K562 (cell line): Measurements from ENCODE around the gene C16orf78. TPM values are rescaled to one million over a fixed set of nuclear protein-coding genes. Genes with fewer than 3 reads are reported as not detected.

Experiments used
- ATAC-seq: fragments of 200-7000 bp; cut with Tn5 transposase; 3 replicates; pipeline ENCODE4 v1.9.1; 2020; ENCODE audit warnings: moderate library complexity
- BruUV-seq: library from RNA; stranded (reverse); fragments of 400-500 nt; replicated peaks from 2 replicates; lab custom pipeline; 2021; lab: Mats Ljungman, UMichigan
- CTCF ChIA-PET: fragments of 300-600 bp; formaldehyde crosslinking; extraction: SDS; loops from one replicate; lab custom pipeline; 2021; ENCODE audit warnings: low intra/inter-chr PET ratio; lab: Yijun Ruan, JAX
- POLR2A ChIA-PET: fragments of 300-600, 350-650 bp; sonication (Branson Sonifier 250); formaldehyde crosslinking; extraction: SDS; loops from one replicate; lab custom pipeline; 2021; ENCODE audit warnings: antibody characterized with exemption, inconsistent platforms; lab: Yijun Ruan, JAX
- DNase-seq, 4 experiments: peaks; one replicate each; pipeline versions ENCODE4 v3.0.0 to v3.0.0-alpha.2; 2011 to 2018; ENCODE audit warnings: low spot score in 3 of 4, mixed read lengths in 3 of 4; ENCODE audit errors: extremely low read depth in 1 of 4
- FAIRE-seq: peaks from 2 replicates; lab custom pipeline; 2011; peaks lifted over from hg19 to GRCh38; lab: Jason Lieb, UNC
- H2AFZ ChIP-seq: 2 replicates; pipeline ENCODE4 v1.6.0; 2011; ENCODE audit warnings: low read depth, low read length, control low read depth, inconsistent platforms
- H3K27ac ChIP-seq: fragments of 200-600 bp; 3 replicates; pipeline ENCODE4 v1.8.0; 2011; ENCODE audit warnings: low read depth, mild to moderate bottlenecking, control low read depth, inconsistent platforms, low read length, moderate library complexity, mixed read lengths; ENCODE audit errors: extremely low read depth
- H3K27me3 ChIP-seq, 2 experiments: fragments of 300-600 bp in 1 of 2; 2 replicates in 1 of 2; 3 replicates in 1 of 2; pipeline versions ENCODE4 v1.6.0 to v1.8.0; 2011; ENCODE audit warnings: inconsistent platforms in 2 of 2, low read length in 2 of 2, mild to moderate bottlenecking in 1 of 2, mixed read lengths in 1 of 2, moderate library complexity in 1 of 2; ENCODE audit not compliant: control insufficient read depth in 2 of 2, insufficient read depth in 2 of 2
- H3K36me3 ChIP-seq: fragments of 300-600 bp; 3 replicates; pipeline ENCODE4 v1.8.0; 2011; ENCODE audit warnings: mild to moderate bottlenecking, low read length, inconsistent platforms; ENCODE audit not compliant: control insufficient read depth, insufficient read depth
- H3K4me1 ChIP-seq, 2 experiments: fragments of 200-600 bp in 1 of 2; replicated peaks in 1 of 2; 2 replicates in 1 of 2; 3 replicates in 1 of 2; pipeline versions ENCODE4 v1.5.1 to v1.8.0; 2011; ENCODE audit warnings: inconsistent platforms in 2 of 2, low read length in 2 of 2, mild to moderate bottlenecking in 1 of 2, mixed read lengths in 1 of 2, moderate library complexity in 1 of 2; ENCODE audit not compliant: control insufficient read depth in 2 of 2, insufficient read depth in 2 of 2
- H3K4me2 ChIP-seq: 2 replicates; pipeline ENCODE4 v1.6.1; 2011; ENCODE audit warnings: low read length, control low read depth, inconsistent platforms, mixed read lengths; ENCODE audit not compliant: insufficient read depth
- H3K4me3 ChIP-seq: fragments of 200-600 bp; sonication (generic), shearing (Covaris generic); 2 replicates; pipeline ENCODE4 v1.5.1; 2016; ENCODE audit warnings: control low read depth, inconsistent platforms
- H3K79me2 ChIP-seq: fragments of 200-600 bp; 3 replicates; pipeline ENCODE4 v1.8.0; 2011; ENCODE audit warnings: low read length, inconsistent platforms; ENCODE audit not compliant: control insufficient read depth, insufficient read depth
- H3K9ac ChIP-seq, 2 experiments: 2 replicates each; pipeline versions ENCODE4 v1.6.0 to v1.6.1; 2011; ENCODE audit warnings: low read depth in 2 of 2, low read length in 2 of 2, control low read depth in 1 of 2, inconsistent platforms in 1 of 2, mild to moderate bottlenecking in 1 of 2, mixed read lengths in 1 of 2; ENCODE audit not compliant: insufficient read depth in 1 of 2
- H3K9me1 ChIP-seq: one replicate; pipeline ENCODE4 v1.6.0; 2011; ENCODE audit warnings: inconsistent platforms, mild to moderate bottlenecking, low read length, moderate library complexity; ENCODE audit not compliant: control insufficient read depth, insufficient read depth
- H3K9me3 ChIP-seq: replicated peaks from 2 replicates; pipeline ENCODE4 v1.5.1; 2011; ENCODE audit warnings: low read depth, low read length, inconsistent platforms; ENCODE audit not compliant: control insufficient read depth, insufficient read depth
- H4K20me1 ChIP-seq: replicated peaks from 2 replicates; pipeline ENCODE4 v1.6.1; 2011; ENCODE audit warnings: low read length, inconsistent platforms, mixed read lengths; ENCODE audit not compliant: control insufficient read depth, insufficient read depth
- MEIS2 ChIP-seq: fragments of 450-650 bp; IDR thresholded peaks from 2 replicates; pipeline ENCODE4 v1.6.1; 2014; ENCODE audit warnings: mild to moderate bottlenecking; ENCODE audit not compliant: partially characterized antibody
- POLR2B ChIP-seq: fragments of 450-650 bp; IDR thresholded peaks from 2 replicates; pipeline ENCODE4 v1.6.1; 2018; ENCODE audit warnings: low read depth; ENCODE audit not compliant: partially characterized antibody
- TEAD1 ChIP-seq, 2 experiments: fragments of 450-650 bp in 1 of 2; sonication (generic) in 1 of 2; formaldehyde crosslinking; IDR thresholded peaks; 2 replicates each; pipeline versions ENCODE4 v1.4.0 to v1.8.0; 2020 to 2022; ENCODE audit warnings: mild to moderate bottlenecking in 2 of 2, missing genetic modification reagents in 1 of 2
- ZNF644 ChIP-seq: fragments of 200-800 bp; sonication (Bioruptor generic); IDR thresholded peaks from 2 replicates; pipeline ENCODE4 v1.6.1; 2016; ENCODE audit warnings: low read depth, missing genetic modification characterization, missing compliant biosample characterization
- ZNF696 ChIP-seq: fragments of 250-450 bp; sonication (Bioruptor Pico); conservative IDR thresholded peaks from 2 replicates; pipeline ENCODE4 v1.4.0; 2020; ENCODE audit warnings: mild to moderate bottlenecking, moderate library complexity
- WGBS: fragments of 100-300 bp; shearing (Covaris generic); methylation state at CpG from one replicate; pipeline ENCODE4 v1.1.6; 2016; ENCODE audit warnings: low coverage, mixed read lengths; ENCODE audit not compliant: insufficient coverage; ENCODE audit errors: missing lambda C conversion rate; 5-methylcytosine and 5-hydroxymethylcytosine counted together
- in situ Hi-C: fragments of 300-500 bp; cut with MboI; formaldehyde crosslinking; loops from 4 replicates; pipeline ENCODE4 v1.15.0; 2018; ENCODE audit warnings: inconsistent platforms, mixed read lengths
- intact Hi-C: fragments of 100-400 bp; cut with micrococcal nuclease; formaldehyde crosslinking; loops from 2 replicates; pipeline ENCODE4 v1.14.2; 2022
- polyA plus RNA-seq, 8 experiments: library from polyadenylated mRNA; depleted of rRNA in 4 of 8; stranded (reverse) in 5 of 8; unstranded in 3 of 8; fragments of >200 nt; fragmentation: Nextera tagmentation in 2 of 8; fragmentation: Illumina TruSeq in 1 of 8; extraction: Ambion mirVana in 2 of 8; extraction: Trizol in 1 of 8; gene quantifications; 2 replicates each; pipeline versions ENCODE4 v1.2.1 to v1.2.3, GENCODE V29; 2011 to 2014; ENCODE audit warnings: inconsistent platforms in 1 of 8, missing spikeins in 1 of 8
- total RNA-seq, 7 experiments: library from RNA; depleted of rRNA in 6 of 7; stranded (reverse); fragments of >200 nt in 6 of 7; fragmentation: Illumina TruSeq in 2 of 7; extraction: Trizol in 2 of 7; gene quantifications; 2 replicates each; pipeline versions ENCODE4 v1.2.1 to v1.2.3, GENCODE V29; 2011 to 2021; ENCODE audit warnings: low replicate concordance in 1 of 7
- TF ChIP-seq, protein P1 (sequence below), 2 experiments: IDR thresholded peaks in 1 of 2; conservative IDR thresholded peaks in 1 of 2; 2 replicates each; pipeline ENCODE4 v1.6.1; 2016; ENCODE audit warnings: low read depth in 2 of 2, mild to moderate bottlenecking in 1 of 2, missing compliant biosample characterization in 1 of 2, missing genetic modification characterization in 1 of 2, moderate library complexity in 1 of 2
- TF ChIP-seq, protein P2 (sequence below), 2 experiments: fragments of 450-650 bp; IDR thresholded peaks; 2 replicates each; pipeline ENCODE4 v1.6.1; 2016

The C16orf78 gene
- total and polyA plus RNA-seq, 9 of the 15 experiments (the other 6 are each of a cell fraction or from before 2014, with no cell fraction given) = not detected

DNA sequence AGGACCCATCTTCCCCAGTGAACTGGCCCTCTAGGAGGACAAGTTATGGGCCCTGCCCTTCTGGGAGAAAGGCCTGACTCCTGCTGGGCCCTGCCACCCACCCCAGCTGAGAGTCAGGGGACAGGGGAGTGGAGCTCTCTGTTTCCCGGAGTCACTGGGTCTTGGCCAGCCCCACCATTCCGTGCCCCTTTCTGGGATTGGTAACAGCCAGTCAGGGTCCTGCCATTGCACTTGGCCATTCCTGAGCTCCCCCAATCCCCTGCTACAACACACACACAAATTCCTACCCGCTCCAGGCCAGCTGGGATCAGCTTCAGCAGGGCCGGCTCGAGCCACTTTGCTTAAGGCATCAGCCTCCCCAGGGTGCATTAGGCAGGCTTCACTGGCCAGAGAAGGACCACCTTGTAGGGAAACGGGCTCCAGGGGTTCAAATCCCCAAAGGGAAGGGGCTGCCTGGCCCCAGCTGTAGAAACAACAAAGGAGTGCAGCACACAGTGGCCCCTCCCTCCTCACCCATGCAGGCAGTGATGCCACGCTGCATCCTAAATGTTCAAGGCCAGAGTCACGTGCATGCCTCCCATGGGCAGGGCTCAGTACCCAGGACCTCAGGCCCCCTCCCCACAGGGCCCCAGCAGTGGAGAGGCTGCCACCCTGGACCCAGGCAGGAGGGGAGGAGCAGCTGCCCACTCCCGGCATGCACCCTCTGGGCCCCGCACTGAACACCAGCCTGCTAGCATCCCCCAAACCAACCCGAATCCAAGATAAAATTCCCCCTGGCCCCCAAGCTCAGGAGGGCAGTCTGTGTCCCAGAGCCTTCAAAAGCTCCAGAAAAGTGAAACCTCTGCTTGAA, 37.7 kb downstream of the C16orf78 start (continued):
- TF ChIP-seq, protein P1, sequence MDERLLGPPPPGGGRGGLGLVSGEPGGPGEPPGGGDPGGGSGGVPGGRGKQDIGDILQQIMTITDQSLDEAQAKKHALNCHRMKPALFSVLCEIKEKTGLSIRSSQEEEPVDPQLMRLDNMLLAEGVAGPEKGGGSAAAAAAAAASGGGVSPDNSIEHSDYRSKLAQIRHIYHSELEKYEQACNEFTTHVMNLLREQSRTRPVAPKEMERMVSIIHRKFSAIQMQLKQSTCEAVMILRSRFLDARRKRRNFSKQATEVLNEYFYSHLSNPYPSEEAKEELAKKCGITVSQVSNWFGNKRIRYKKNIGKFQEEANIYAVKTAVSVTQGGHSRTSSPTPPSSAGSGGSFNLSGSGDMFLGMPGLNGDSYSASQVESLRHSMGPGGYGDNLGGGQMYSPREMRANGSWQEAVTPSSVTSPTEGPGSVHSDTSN (CRISPR knock-in tag; IDR thresholded peaks at IDR 0.05; ENCODE audit: low read depth) = no peak
- TF ChIP-seq, protein P1 (tag; conservative IDR thresholded peaks at IDR 0.05; ENCODE audit: low read depth) = no peak

DNA sequence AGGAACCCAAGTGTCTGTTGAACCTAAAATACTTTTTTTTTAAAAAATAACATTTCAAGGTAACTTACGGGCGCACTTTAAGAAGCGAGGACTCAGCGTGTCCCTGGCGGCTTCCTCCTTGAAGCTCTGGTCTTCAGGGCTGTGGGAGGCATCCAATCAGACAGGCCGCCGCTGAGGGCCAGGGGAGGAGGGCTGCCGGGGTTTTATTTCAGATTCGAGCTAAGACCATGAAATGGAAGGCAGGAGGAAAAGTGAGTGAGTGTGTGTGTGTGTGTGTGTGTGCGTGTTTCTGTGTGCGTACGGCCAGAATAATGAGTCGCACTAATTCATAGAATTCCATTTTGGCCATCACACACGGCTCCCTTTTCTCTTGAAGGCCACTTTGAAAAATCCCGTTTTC, 41.1 kb downstream of the C16orf78 start:
- Histone ChIP-seq H3K27me3 (peaks cover 0 to 22% of the 10 kb centered on the region in 2 experiments; a peak in 2 of 5 replicates), H3K4me2 (no peak overlapping the region), H3K27ac (no peak overlapping the region), H3K9ac (no peak overlapping the region), H3K9me1 (no peaks in the 10 kb centered on the region), H3K4me3 (no peak overlapping the region), H3K36me3 (no peaks in the 10 kb centered on the region), H4K20me1 (no peaks in the 10 kb centered on the region), H2AFZ (no peak overlapping the region), H3K4me1 (no peaks in the 10 kb centered on the region), H3K79me2 (no peaks in the 10 kb centered on the region), H3K9me3 (no peaks in the 10 kb centered on the region)
- BruUV-seq = no TSS peak
- ATAC-seq (no peak), FAIRE-seq (no peak), DNase-seq (no peak)
- intact Hi-C loops (no loop called here), in situ Hi-C loops (no loop called here)
- CTCF ChIA-PET = no interaction called here
- TF ChIP-seq, protein P2, sequence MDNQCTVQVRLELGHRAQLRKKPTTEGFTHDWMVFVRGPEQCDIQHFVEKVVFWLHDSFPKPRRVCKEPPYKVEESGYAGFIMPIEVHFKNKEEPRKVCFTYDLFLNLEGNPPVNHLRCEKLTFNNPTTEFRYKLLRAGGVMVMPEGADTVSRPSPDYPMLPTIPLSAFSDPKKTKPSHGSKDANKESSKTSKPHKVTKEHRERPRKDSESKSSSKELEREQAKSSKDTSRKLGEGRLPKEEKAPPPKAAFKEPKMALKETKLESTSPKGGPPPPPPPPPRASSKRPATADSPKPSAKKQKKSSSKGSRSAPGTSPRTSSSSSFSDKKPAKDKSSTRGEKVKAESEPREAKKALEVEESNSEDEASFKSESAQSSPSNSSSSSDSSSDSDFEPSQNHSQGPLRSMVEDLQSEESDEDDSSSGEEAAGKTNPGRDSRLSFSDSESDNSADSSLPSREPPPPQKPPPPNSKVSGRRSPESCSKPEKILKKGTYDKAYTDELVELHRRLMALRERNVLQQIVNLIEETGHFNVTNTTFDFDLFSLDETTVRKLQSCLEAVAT (IDR thresholded peaks at IDR 0.05) = no peak
- no peak for TF ChIP-seq ZNF644 (tag)
- no peak for TF ChIP-seq POLR2B
- no peak for TF ChIP-seq TEAD1 (CRISPR knock-in tag; IDR thresholded peaks at IDR 0.05)
- no peak for TF ChIP-seq MEIS2
- no peak for TF ChIP-seq ZNF696 (CRISPR knock-in tag)
- POLR2A ChIA-PET = interaction anchor here (0.9 kb wide), 1 partner anchor 17 kb away, joined by 3 read pairs; no protein-coding TSS in a partner anchor
- 5% methylated on average over 13 of the region's 15 CpGs for WGBS
